Endodermal cell (in vitro differentiated cells): ENCODE results near the gene FGR. TPM values are rescaled to one million over a fixed set of nuclear protein-coding genes. Genes with fewer than 3 reads are reported as not detected.
A peak's percentile ranks its signal among the peaks of the same experiment; 100 is the strongest.

Experiments used
- DNase-seq: peaks from one replicate; pipeline ENCODE4 v3.0.0-alpha.2; 2017
- H3K27ac ChIP-seq: 2 replicates; pipeline ENCODE4 v1.5.1; 2013; ENCODE audit warnings: mild to moderate bottlenecking, low read depth, low read length, moderate library complexity
- H3K27me3 ChIP-seq: 2 replicates; pipeline ENCODE4 v1.6.1; 2013; ENCODE audit warnings: mild to moderate bottlenecking, low read length, moderate library complexity; ENCODE audit not compliant: insufficient read depth, control insufficient read depth, poor library complexity, severe bottlenecking
- H3K36me3 ChIP-seq: 2 replicates; pipeline ENCODE4 v1.7.0; 2013; ENCODE audit warnings: mild to moderate bottlenecking, low read length, moderate library complexity; ENCODE audit not compliant: control insufficient read depth, insufficient read depth
- H3K4me1 ChIP-seq: one replicate; pipeline ENCODE4 v1.7.0; 2013; ENCODE audit warnings: low read length; ENCODE audit not compliant: control insufficient read depth, insufficient read depth
- H3K4me3 ChIP-seq: 2 replicates; pipeline ENCODE4 v1.5.1; 2013; ENCODE audit warnings: mild to moderate bottlenecking, low read length, moderate library complexity
- H3K9ac ChIP-seq: 2 replicates; pipeline ENCODE4 v1.6.1; 2013; ENCODE audit warnings: mild to moderate bottlenecking, low read length, moderate library complexity; ENCODE audit not compliant: poor library complexity, severe bottlenecking; ENCODE audit errors: extremely low read depth
- H3K9me3 ChIP-seq: 2 replicates; pipeline ENCODE4 v1.6.1; 2013; ENCODE audit warnings: mild to moderate bottlenecking, low read length, moderate library complexity; ENCODE audit not compliant: control insufficient read depth
- H3K27ac Mint-ChIP-seq: 2 replicates; pipeline ENCODE4 v1.8.0; 2020; ENCODE audit warnings: mixed read lengths
- H3K27me3 Mint-ChIP-seq: 2 replicates; pipeline ENCODE4 v1.8.0; 2021; ENCODE audit warnings: mild to moderate bottlenecking, mixed read lengths; ENCODE audit not compliant: insufficient read depth
- H3K36me3 Mint-ChIP-seq: 2 replicates; pipeline ENCODE4 v1.8.0; 2020; ENCODE audit warnings: low read depth, mixed read lengths
- H3K4me1 Mint-ChIP-seq: 2 replicates; pipeline ENCODE4 v1.8.0; 2020; ENCODE audit warnings: mixed read lengths
- H3K4me3 Mint-ChIP-seq: 2 replicates; pipeline ENCODE4 v1.8.0; 2020; ENCODE audit warnings: mild to moderate bottlenecking, moderate library complexity, mixed read lengths
- H3K9me3 Mint-ChIP-seq: 2 replicates; pipeline ENCODE4 v1.8.0; 2020; ENCODE audit warnings: mild to moderate bottlenecking, mixed read lengths
- CTCF ChIP-seq: fragments of 200-600 bp; sonication (generic); conservative IDR thresholded peaks from 2 replicates; pipeline ENCODE4 v1.5.0; 2021; ENCODE audit warnings: antibody characterized with exemption, mild to moderate bottlenecking
- whole genome bisulfite sequencing, 2 experiments: methylation state at CpG; one replicate each; pipeline versions ENCODE4 v1.1.5 to v1.1.7; 2013; ENCODE audit warnings: missing lambda C conversion rate in 2 of 2, mixed read lengths in 1 of 2; ENCODE audit not compliant: insufficient coverage in 1 of 2, insufficient read length in 1 of 2; 5-methylcytosine and 5-hydroxymethylcytosine counted together
- total RNA-seq, 2 donors: library from RNA; stranded (reverse); fragmentation: NEBNext Ultra II Directional in 1 of 2; extraction: Animal tissue kit (Norgen Biotek cat#: 25700) in 1 of 2; gene quantifications; 2 replicates in 1 of 2; 3 replicates in 1 of 2; pipeline ENCODE4 v1.2.1, GENCODE V29; 2021

FGR gene
- total RNA-seq, 2 donors from 2014 or later, result not detected

DNA sequence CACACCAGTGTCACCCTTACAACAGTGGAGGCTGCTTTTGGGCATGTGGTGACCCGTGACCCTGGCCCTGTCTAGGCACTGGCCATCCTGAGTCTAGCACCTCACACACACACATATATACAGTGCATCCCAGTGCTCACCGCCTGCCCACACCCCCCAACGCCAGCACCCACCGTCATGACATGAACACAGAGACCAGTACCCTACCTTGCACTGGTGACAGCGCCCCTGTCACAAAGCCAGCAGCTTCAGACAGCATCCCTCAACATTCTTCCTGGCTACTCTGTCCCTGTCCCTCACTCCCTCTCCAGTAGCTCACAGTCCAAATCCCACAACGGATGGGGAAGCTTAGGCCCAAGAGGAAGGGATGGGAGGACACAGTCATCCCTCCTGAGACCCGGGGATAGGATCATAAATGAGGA lies 58.2 kb downstream of the FGR start:
- Histone ChIP-seq H3K36me3 (no peaks in the 10 kb centered on the region), H3K4me3 (no peak overlapping the region), H3K27me3 (no peaks in the 10 kb centered on the region), H3K9me3 (no peaks in the 10 kb centered on the region), H3K4me1 (peaks cover 23% of the 10 kb centered on the region), H3K9ac (no peak overlapping the region), H3K27ac (no peak overlapping the region)
- Mint-ChIP-seq H3K4me1 (peaks cover 38% of the 10 kb centered on the region), H3K4me3 (no peak overlapping the region), H3K36me3 (no peaks in the 10 kb centered on the region), H3K9me3 (no peaks in the 10 kb centered on the region), H3K27ac (no peak overlapping the region), H3K27me3 (no peaks in the 10 kb centered on the region)
- DNase-seq, result no peak
- no peak for TF ChIP-seq CTCF
- 80 to 84% methylated on average over 7 of the region's 7 CpGs for WGBS, 2 experiments

DNA sequence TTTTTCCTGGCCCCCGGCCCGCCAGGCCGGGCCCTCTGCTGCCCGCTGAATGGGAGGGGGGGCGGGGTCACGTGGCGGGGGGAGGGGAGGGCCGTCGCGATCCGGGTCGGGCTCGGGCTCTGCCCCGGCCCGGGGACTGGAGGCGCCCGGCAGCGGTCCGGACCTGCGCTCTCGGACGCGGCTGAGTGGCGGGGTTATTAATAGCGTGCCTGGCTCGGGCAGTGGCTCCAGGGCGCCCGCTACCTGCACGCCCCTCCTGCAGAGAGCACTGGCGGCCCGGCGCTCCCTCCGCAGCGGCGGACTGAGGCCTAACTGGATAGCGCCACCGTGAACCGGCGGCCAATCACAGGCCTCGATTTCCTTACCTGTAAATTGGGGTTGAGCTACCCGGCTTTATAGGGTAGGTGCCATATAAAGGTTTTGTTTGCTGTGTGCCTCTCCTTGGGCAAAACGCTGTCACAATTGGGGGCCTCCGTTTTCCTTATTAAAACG lies 59.1 kb downstream of the FGR start:
- Mint-ChIP-seq H3K27ac (no peak overlapping the region), H3K4me3 (peak overlapping the region; percentile 38), H3K36me3 (no peaks in the 10 kb centered on the region), H3K4me1 (peaks cover 44% of the 10 kb centered on the region), H3K27me3 (no peaks in the 10 kb centered on the region), H3K9me3 (no peaks in the 10 kb centered on the region)
- Histone ChIP-seq H3K4me3 (peak overlapping the region; percentile 69), H3K4me1 (peaks cover 32% of the 10 kb centered on the region), H3K27me3 (no peaks in the 10 kb centered on the region), H3K27ac (peak overlapping the region; percentile 8), H3K36me3 (no peaks in the 10 kb centered on the region), H3K9me3 (no peaks in the 10 kb centered on the region), H3K9ac (no peak overlapping the region)
- 2 to 4% methylated on average over 16 to 44 of the region's 44 CpGs for WGBS, 2 experiments
- peak; percentile 23 for TF ChIP-seq CTCF
- DNase-seq, result peak; percentile 92

DNA sequence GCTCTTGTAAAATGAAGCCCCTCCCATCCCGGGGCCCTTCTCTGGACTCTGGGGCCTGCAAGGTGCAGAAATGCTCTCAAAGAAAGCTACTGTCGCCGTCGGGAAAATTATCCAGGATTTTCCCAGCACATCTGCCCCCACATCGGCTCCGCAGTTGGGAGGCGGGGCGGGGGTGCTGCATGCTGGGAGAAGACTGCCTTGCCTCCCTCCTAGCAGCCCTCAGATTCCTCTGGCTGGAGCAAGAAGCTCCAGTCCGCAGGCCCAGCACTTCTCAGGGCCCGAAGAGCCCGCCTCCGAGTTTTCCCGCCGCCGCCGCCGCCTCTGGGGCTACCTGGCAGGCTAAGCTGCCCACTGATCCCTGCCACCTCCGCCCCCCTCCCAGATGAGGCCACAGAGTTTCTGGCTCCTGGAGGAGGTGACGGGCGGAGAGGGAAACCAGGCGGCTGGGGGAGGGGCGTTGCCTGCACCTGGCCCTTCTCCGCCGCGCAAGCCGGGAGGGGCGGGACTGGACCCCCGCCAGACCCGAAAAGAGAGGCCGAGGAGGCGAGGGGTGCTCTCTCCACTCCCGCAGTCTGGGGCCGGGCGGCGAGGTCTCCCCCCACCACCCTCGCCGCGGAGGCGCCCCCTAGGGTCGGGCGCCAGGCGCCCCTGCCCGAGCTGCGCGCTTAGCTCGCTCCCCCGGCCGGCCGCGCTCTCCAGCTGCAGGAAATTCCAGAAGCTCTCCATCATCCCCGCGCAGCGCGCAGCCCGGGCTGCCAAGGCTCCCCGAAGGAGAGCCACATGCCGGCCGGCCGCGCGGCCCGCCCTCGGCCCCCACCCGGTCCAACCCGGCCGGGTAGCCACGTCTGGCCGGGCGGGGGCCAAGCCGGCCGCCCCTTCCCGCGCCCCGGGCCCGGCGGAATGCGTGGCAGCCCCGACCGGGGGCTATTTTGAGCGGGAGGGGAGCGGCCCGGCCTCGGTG lies 59.8 kb downstream of the FGR start:
- no peaks in the 10 kb centered on the region for H3K9me3 ChIP-seq
- 3 to 8% methylated on average over 11 to 83 of the region's 83 CpGs for WGBS, 2 experiments
- H3K27ac ChIP-seq, result peak overlapping the region; percentile 71
- peak overlapping the region; percentile 60 for H3K9ac ChIP-seq
- no peaks in the 10 kb centered on the region for H3K36me3 ChIP-seq
- peak overlapping the region; percentile 47 for H3K4me3 Mint-ChIP-seq
- peaks cover 51% of the 10 kb centered on the region for H3K4me1 Mint-ChIP-seq
- peak; percentile 83 for TF ChIP-seq CTCF
- no peaks in the 10 kb centered on the region for H3K9me3 Mint-ChIP-seq
- DNase-seq, result peak; percentile 96
- no peaks in the 10 kb centered on the region for H3K36me3 Mint-ChIP-seq
- H3K27me3 ChIP-seq, result no peaks in the 10 kb centered on the region
- H3K27ac Mint-ChIP-seq, result peak overlapping the region; percentile 91
- H3K4me1 ChIP-seq, result peaks cover 39% of the 10 kb centered on the region
- H3K27me3 Mint-ChIP-seq, result no peaks in the 10 kb centered on the region
- peak overlapping the region; percentile 63 for H3K4me3 ChIP-seq
